Panc1 (cell line): Measurements from ENCODE around the gene RPL13. TPM values are rescaled to one million over a fixed set of nuclear protein-coding genes. Genes with fewer than 3 reads are reported as not detected.
A peak's percentile ranks its signal among the peaks of the same experiment; 100 is the strongest.

Source experiments
- ATAC-seq: fragments of 200-7000 bp; cut with Tn5 transposase; 2 replicates; pipeline ENCODE4 v1.9.1; 2020; ENCODE audit warnings: mild to moderate bottlenecking, moderate library complexity
- BruUV-seq: library from RNA; stranded (reverse); fragments of 400-500 nt; replicated peaks from 2 replicates; lab custom pipeline; 2021; lab: Mats Ljungman, UMichigan
- CTCF ChIA-PET: fragments of 300-600 bp; sonication (Branson Sonifier 250); formaldehyde crosslinking; loops from one replicate; lab custom pipeline; 2022; ENCODE audit warnings: antibody characterized with exemption; lab: Charles Lee
- POLR2A ChIA-PET: fragments of 300-600 bp; sonication (Branson Sonifier 250); formaldehyde crosslinking; loops from one replicate; lab custom pipeline; 2022; ENCODE audit warnings: antibody characterized with exemption; lab: Charles Lee
- DNase-seq: peaks from one replicate; pipeline ENCODE4 v3.0.0-alpha.2; 2010; ENCODE audit warnings: low read depth, low spot score
- H3K27ac ChIP-seq: 2 replicates; pipeline ENCODE4 v1.5.1; 2011; ENCODE audit warnings: mild to moderate bottlenecking, low read length, inconsistent platforms
- H3K27me3 ChIP-seq: fragments of 200-500 bp; sonication (Bioruptor generic); 2 replicates; pipeline ENCODE4 v1.6.0; 2014; ENCODE audit warnings: low read length, inconsistent platforms; ENCODE audit not compliant: control insufficient read depth, insufficient read depth
- H3K36me3 ChIP-seq: fragments of 200-500 bp; sonication (Bioruptor generic); 2 replicates; pipeline ENCODE4 v1.5.1; 2014; ENCODE audit warnings: inconsistent platforms, mild to moderate bottlenecking, low read length, moderate library complexity; ENCODE audit not compliant: control insufficient read depth, insufficient read depth
- H3K4me1 ChIP-seq: 2 replicates; pipeline ENCODE4 v1.5.1; 2011; ENCODE audit warnings: inconsistent platforms, mild to moderate bottlenecking, low read length, moderate library complexity; ENCODE audit not compliant: control insufficient read depth, insufficient read depth
- H3K4me3 ChIP-seq, 2 experiments: 2 replicates each; pipeline ENCODE4 v1.5.1; 2011 to 2012; ENCODE audit warnings: low read depth in 2 of 2, low read length in 2 of 2, mild to moderate bottlenecking in 2 of 2, inconsistent platforms in 1 of 2, moderate library complexity in 1 of 2
- H3K9me3 ChIP-seq: fragments of 200-500 bp; sonication (Bioruptor generic); 2 replicates; pipeline ENCODE4 v1.5.1; 2014; ENCODE audit warnings: low read depth, mild to moderate bottlenecking, inconsistent platforms, low read length, moderate library complexity; ENCODE audit not compliant: control insufficient read depth, insufficient read depth
- CTCF ChIP-seq: fragments of 450-650 bp; IDR thresholded peaks from 2 replicates; pipeline ENCODE4 v1.5.1; 2017; ENCODE audit warnings: mild to moderate bottlenecking
- POLR2AphosphoS5 ChIP-seq: IDR thresholded peaks from 2 replicates; pipeline ENCODE4 v1.6.1; 2012; ENCODE audit warnings: mild to moderate bottlenecking, low read depth, low read length, moderate library complexity
- REST ChIP-seq, 2 experiments: IDR thresholded peaks; 2 replicates each; pipeline ENCODE4 v1.6.1; 2011 to 2012; ENCODE audit warnings: low read depth in 2 of 2, control low read depth in 1 of 2, low read length in 1 of 2, mild to moderate bottlenecking in 1 of 2, moderate library complexity in 1 of 2; ENCODE audit not compliant: insufficient read depth in 1 of 2
- SIN3A ChIP-seq: IDR thresholded peaks from 2 replicates; pipeline ENCODE4 v1.6.1; 2012; ENCODE audit warnings: low read depth, mild to moderate bottlenecking, low read length, moderate library complexity, borderline replicate concordance; ENCODE audit not compliant: insufficient read depth
- TCF7L2 ChIP-seq: IDR thresholded peaks from 2 replicates; pipeline ENCODE4 v1.6.1; 2011; ENCODE audit warnings: mild to moderate bottlenecking, low read depth, low read length, inconsistent platforms
- in situ Hi-C: cut with HindIII; loops from 2 replicates; pipeline ENCODE4 v1.10.0; 2016; ENCODE audit warnings: low sequenced_read_pairs, low pct_unique_long_range_greater_than_20kb
- intact Hi-C: fragments of 100-400 bp; cut with micrococcal nuclease; formaldehyde crosslinking; loops from one replicate; pipeline ENCODE4 v1.10.0; 2022; ENCODE audit not compliant: unreplicated experiment
- total RNA-seq: library from RNA; stranded (reverse); gene quantifications from one replicate; pipeline ENCODE4 v1.2.1, GENCODE V29; 2021; ENCODE audit not compliant: unreplicated experiment

Gene RPL13
- total RNA-seq, 1 experiment from 2014 or later: 965 TPM

GRCh38 chr16:89531821-89532526, 28.5 kb upstream of the RPL13 start:
- BruUV-seq: no TSS peak
- no peaks in the 10 kb centered on the region for H3K27me3 ChIP-seq
- H3K4me1 ChIP-seq: no peaks in the 10 kb centered on the region
- ChIA-PET POLR2A (no interaction called here), CTCF (no interaction called here)
- TF ChIP-seq SIN3A (no peak), TCF7L2 (no peak), POLR2AphosphoS5 (no peak), CTCF (no peak), REST (IDR thresholded peaks at IDR 0.05; ENCODE audit: insufficient read depth in 1 of 2, low read depth in 2 of 2, low read length in 1 of 2) (no peak)
- no peak overlapping the region for H3K27ac ChIP-seq
- H3K9me3 ChIP-seq: no peaks in the 10 kb centered on the region
- no peak for DNase-seq
- no peak for ATAC-seq
- no peak overlapping the region for H3K4me3 ChIP-seq
- intact Hi-C loops: no loop called here
- in situ Hi-C loops: no loop called here
- peaks cover 7% of the 10 kb centered on the region for H3K36me3 ChIP-seq

GRCh38 chr16:89534252-89534756, 26.2 kb upstream of the RPL13 start:
- ATAC-seq (no peak), DNase-seq (no peak)
- Histone ChIP-seq H3K4me3 (no peak overlapping the region), H3K36me3 (peaks cover 2% of the 10 kb centered on the region), H3K4me1 (no peaks in the 10 kb centered on the region), H3K27me3 (no peaks in the 10 kb centered on the region), H3K27ac (no peak overlapping the region), H3K9me3 (no peaks in the 10 kb centered on the region)
- ChIA-PET POLR2A (no interaction called here), CTCF (no interaction called here)
- TF ChIP-seq REST (IDR thresholded peaks at IDR 0.05; ENCODE audit: insufficient read depth in 1 of 2, low read depth in 2 of 2, low read length in 1 of 2) (no peak), TCF7L2 (no peak), POLR2AphosphoS5 (no peak), CTCF (no peak), SIN3A (no peak)
- in situ Hi-C loops (no loop called here), intact Hi-C loops (no loop called here)
- BruUV-seq: TSS peak; percentile 7
